Adrenal gland (tissue), 12 donors: Measurements from ENCODE around the gene WDR17. TPM values are rescaled to one million over a fixed set of nuclear protein-coding genes. Genes with fewer than 3 reads are reported as not detected.

Source experiments
- DNase-seq, 7 donors: peaks; one replicate each; pipeline ENCODE4 v3.0.0-alpha.2; 2019 to 2020
- H3K27ac ChIP-seq, 5 donors: fragments of 200-600 bp; sonication (generic) in 4 of 5; 1 replicate in 3 of 5; 2 replicates in 2 of 5; pipeline versions ENCODE4 v1.5.1 to v1.8.0; 2016 to 2020; ENCODE audit warnings: mild to moderate bottlenecking in 1 of 5
- H3K27me3 ChIP-seq: fragments of 200-600 bp; 2 replicates; pipeline ENCODE4 v1.8.0; 2021
- H3K36me3 ChIP-seq, 2 donors: fragments of 200-600 bp; replicated peaks in 1 of 2; 1 replicate in 1 of 2; 2 replicates in 1 of 2; pipeline versions ENCODE4 v1.5.1 to v1.8.0; 2018 to 2022
- H3K4me1 ChIP-seq, 2 donors: fragments of 200-600 bp; replicated peaks in 1 of 2; 1 replicate in 1 of 2; 2 replicates in 1 of 2; pipeline versions ENCODE4 v1.5.1 to v1.8.0; 2018 to 2021
- H3K4me3 ChIP-seq, 4 donors: fragments of 200-600 bp; sonication (generic) in 3 of 4; one replicate each; pipeline ENCODE4 v1.5.1; 2016 to 2018
- H3K9me3 ChIP-seq, 3 donors: fragments of 200-600 bp; sonication (generic) in 1 of 3; replicated peaks in 1 of 3; 1 replicate in 2 of 3; 2 replicates in 1 of 3; pipeline versions ENCODE4 v1.5.1 to v1.8.0; 2016 to 2021
- CTCF ChIP-seq, 6 experiments: fragments of 450-650 bp in 4 of 6; fragments of 200-600 bp in 2 of 6; sonication (generic) in 1 of 6; IDR thresholded peaks; 1 replicate in 5 of 6; 2 replicates in 1 of 6; pipeline versions ENCODE4 v1.5.1 to v1.8.0; 2016 to 2021; ENCODE audit warnings: antibody characterized with exemption in 6 of 6, mild to moderate bottlenecking in 2 of 6, moderate library complexity in 1 of 6
- POLR2A ChIP-seq, 2 donors: fragments of 450-650 bp; IDR thresholded peaks; one replicate each; pipeline ENCODE4 v1.6.1; 2017; ENCODE audit warnings: antibody characterized with exemption in 2 of 2, mild to moderate bottlenecking in 2 of 2, moderate library complexity in 1 of 2
- WGBS, 4 donors: extraction: QIAGEN DNeasy Blood & Tissue Kit in 2 of 4; methylation state at CpG; one replicate each; pipeline versions ENCODE4 v1.1.5 to v1.1.7; 2013 to 2017; 5-methylcytosine and 5-hydroxymethylcytosine counted together
- intact Hi-C, 2 donors: fragments of 100-400 bp; cut with DNase I; formaldehyde crosslinking; loops; one replicate each; pipeline versions ENCODE4 v1.14.1 to v1.15.0; 2022 to 2023
- polyA plus RNA-seq, 3 donors: library from polyadenylated mRNA; stranded (reverse); fragments of 200-250 nt in 2 of 3; fragments of 350-450 nt in 1 of 3; fragmentation: Illumina TruSeq in 1 of 3; extraction: RNeasy Lipid Tissue Mini Kit (QIAGEN cat#74804) in 1 of 3; gene quantifications; one replicate each; pipeline ENCODE4 v1.2.3, GENCODE V29; 2013 to 2014
- total RNA-seq, 9 donors: library from RNA; depleted of rRNA in 4 of 9; stranded (reverse); fragments of >200 nt in 4 of 9; fragments of 120-200 nt in 1 of 9; fragmentation: NEBNext Ultra II Directional in 1 of 9; extraction: Animal tissue kit (Norgen Biotek cat#: 25700) in 1 of 9; gene quantifications; one replicate each; pipeline versions ENCODE4 v1.1.0 to v1.2.4, GENCODE V29; 2013 to 2023
- donor health status: healthy with polysubstance abuse.
- donor health status: Bipolar disorder and iron deficiency.
- donor health status: DM: yes; HTN: yes; CAD: no.
- donor health status: DM: no; HTN: no; CAD: no.
- donor health status: DM: no; HTN: no; CAD: no.
- donor health status: DM: yes; HTN: yes; CAD: no.

The WDR17 gene
- total and polyA plus RNA-seq, 12 donors = 0.81 to 7.7 (median 2.9) TPM

- Histone ChIP-seq H3K27ac (no peak overlapping the region), H3K36me3 (no peaks in the 10 kb centered on the region), H3K27me3 (no peaks in the 10 kb centered on the region), H3K4me1 (peaks cover 0 to 4% of the 10 kb centered on the region in 2 donors), H3K9me3 (no peaks in the 10 kb centered on the region), H3K4me3 (no peak overlapping the region)
- 8 to 44% (median 30%) methylated on average over 1 of the region's 1 CpG for WGBS, 4 donors
- intact Hi-C loops = loop anchor here in 1 of 2 donors (10.0 kb wide), 1 partner anchor 123 kb away; the partner anchor contains the start of gene SPCS3
- no peak for DNase-seq
- no peak for TF ChIP-seq CTCF (IDR thresholded peaks at IDR 0.05)
- no peak for TF ChIP-seq POLR2A (IDR thresholded peaks at IDR 0.05)
Measured at GRCh38 chr4:176191974-176192373, 126.3 kb downstream of the WDR17 start.

- Histone ChIP-seq H3K27ac (no peak overlapping the region), H3K9me3 (no peaks in the 10 kb centered on the region), H3K27me3 (no peaks in the 10 kb centered on the region), H3K4me1 (peaks cover 0 to 4% of the 10 kb centered on the region in 2 donors), H3K4me3 (no peak overlapping the region), H3K36me3 (no peaks in the 10 kb centered on the region)
- intact Hi-C loops = loop anchor here in 1 of 2 donors (10.0 kb wide), 1 partner anchor 122 kb away; the partner anchor contains the start of gene SPCS3
- no peak for DNase-seq
- no peak for TF ChIP-seq POLR2A (IDR thresholded peaks at IDR 0.05)
- no peak for TF ChIP-seq CTCF (IDR thresholded peaks at IDR 0.05)
- 33 to 58% (median 40%) methylated on average over 4 of the region's 4 CpGs for WGBS, 4 donors
Measured at GRCh38 chr4:176193126-176193525, 127.5 kb downstream of the WDR17 start.

- no peaks in the 10 kb centered on the region for H3K36me3 ChIP-seq
- no peaks in the 10 kb centered on the region for H3K9me3 ChIP-seq
- no peak for TF ChIP-seq POLR2A (IDR thresholded peaks at IDR 0.05)
- TF ChIP-seq CTCF (IDR thresholded peaks at IDR 0.05) = no peak
- intact Hi-C loops = loop anchor here in 1 of 2 donors (10.0 kb wide), 1 partner anchor 121 kb away; the partner anchor contains the start of gene SPCS3
- H3K27me3 ChIP-seq = no peaks in the 10 kb centered on the region
- peaks cover 0 to 4% of the 10 kb centered on the region in 2 donors for H3K4me1 ChIP-seq
- 63 to 67% (median 65%) methylated on average over 3 of the region's 3 CpGs for WGBS, 4 donors
- H3K4me3 ChIP-seq = no peak overlapping the region
- DNase-seq = no peak
- H3K27ac ChIP-seq = no peak overlapping the region
Measured at GRCh38 chr4:176193938-176194337, 128.3 kb downstream of the WDR17 start.

- Histone ChIP-seq H3K36me3 (no peaks in the 10 kb centered on the region), H3K4me3 (peak within 1 kb of the TSS in 3 of 4 donors; percentile 12 to 87 (median 54)), H3K9me3 (no peaks in the 10 kb centered on the region), H3K27ac (peak within 1 kb of the TSS in 2 of 5 donors; percentile 8 to 39), H3K4me1 (peaks cover 0 to 4% of the 10 kb centered on the region in 2 donors), H3K27me3 (no peaks in the 10 kb centered on the region)
- TF ChIP-seq CTCF (IDR thresholded peaks at IDR 0.05) = no peak
- TF ChIP-seq POLR2A (IDR thresholded peaks at IDR 0.05) = peak in 1 of 2 donors; percentile 23
- intact Hi-C loops = loop anchor here in 1 of 2 donors (10.0 kb wide), 1 partner anchor 119 kb away; the partner anchor contains the start of gene SPCS3
- peak; percentile 93 to 96 (median 95) for DNase-seq
- WGBS, 4 donors = 0 to 1% (median 1%) methylated on average over 21 to 45 of the region's 45 CpGs
Measured at GRCh38 chr4:176195184-176195978, 129.7 kb downstream of the WDR17 start, which contains the start of gene SPATA4. Gene SPATA4, minus strand, starts transcription at chr4:176195585. Its CDS starts 23 bp downstream, at chr4:176195562.
